ENCODE measurements around the gene PIP4K2A.

GRCh38 chr10:22618078-22618785 lies 96.1 kb downstream of the PIP4K2A start:
- TF ChIP-seq CTCF (conservative IDR thresholded peaks at IDR 0.05; ENCODE audit: low read depth, low read length) (no peak), EZH2phosphoT487 (IDR thresholded peaks at IDR 0.05; ENCODE audit: borderline replicate concordance, low read length) (no peak)

Measured in PC-3 (cell line).